ENCODE measurements around the gene SH2D6. TPM values are rescaled to one million over a fixed set of nuclear protein-coding genes. Genes with fewer than 3 reads are reported as not detected.
"Not testable (repeated sequence)": the region's sequence is repeated elsewhere in the genome, so short reads cannot be mapped to it uniquely, and the experiment has no call there.

SH2D6 gene
- total RNA-seq, 2 donors from 2014 or later, result 3.2 to 4.0 TPM

DNA sequence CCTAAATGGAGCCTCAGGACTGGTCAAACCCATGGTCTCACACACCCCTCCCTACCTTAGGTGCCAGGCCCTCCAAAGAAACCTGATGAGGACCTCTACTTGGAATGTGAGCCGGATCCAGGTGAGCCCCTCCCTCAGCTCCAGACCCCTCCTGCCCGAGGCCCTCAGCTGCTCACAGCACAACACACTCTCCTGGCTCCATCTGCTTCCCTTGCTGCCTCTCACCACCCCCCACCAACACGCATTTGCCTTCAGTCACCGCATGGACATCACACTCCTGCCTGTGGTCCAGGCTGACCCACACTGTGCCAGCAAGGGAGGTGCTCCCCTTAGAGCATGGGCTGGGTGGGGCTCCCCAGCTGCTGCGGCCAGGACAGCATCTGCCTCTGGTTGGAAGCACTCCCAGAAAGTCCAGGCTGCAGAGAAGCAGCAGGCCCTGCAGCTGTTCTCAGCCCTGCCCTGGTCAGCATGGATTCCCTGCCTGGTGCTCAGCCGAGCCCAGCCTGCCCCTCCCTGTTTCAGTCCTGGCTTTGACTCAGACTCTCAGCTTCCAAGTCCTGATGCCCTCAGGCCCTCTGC lies 15.1 kb downstream of the SH2D6 start:
- ATAC-seq (replicated peaks in 1 of 2) (no peak), DNase-seq (no peak)
- no peaks in the 10 kb centered on the region for H3K27me3 Mint-ChIP-seq (ENCODE audit: low read depth)
- H3K36me3 Mint-ChIP-seq (ENCODE audit: insufficient read depth in 2 of 2), result no peaks in the 10 kb centered on the region
- no peak overlapping the region for H3K4me3 Mint-ChIP-seq
- H3K27ac Mint-ChIP-seq, result no peak overlapping the region
- no peaks in the 10 kb centered on the region for H3K9me3 Mint-ChIP-seq
- H3K4me1 Mint-ChIP-seq (ENCODE audit: low read depth), result peaks cover 22% of the 10 kb centered on the region

DNA sequence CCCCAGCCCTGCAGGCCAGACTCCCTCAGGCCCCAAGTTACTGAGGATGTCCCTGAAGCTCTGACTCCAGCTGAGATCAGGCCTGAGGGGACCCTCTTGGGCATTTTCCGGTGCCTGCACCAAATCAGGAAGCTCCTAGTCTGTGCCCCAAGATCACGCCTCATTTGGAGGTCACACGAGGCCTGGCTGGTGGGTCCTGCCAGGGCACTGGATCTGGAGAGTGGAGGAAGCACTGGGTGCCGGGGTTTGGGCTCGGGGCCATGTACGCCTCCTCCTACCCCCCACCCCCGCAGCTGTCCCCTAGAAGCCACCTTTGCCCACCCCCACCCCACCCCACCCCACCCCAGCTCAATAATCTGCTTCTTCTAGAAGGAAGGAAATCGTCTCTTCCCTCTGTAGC lies 16.2 kb downstream of the SH2D6 start:
- no peak overlapping the region for H3K27ac Mint-ChIP-seq
- no peak overlapping the region for H3K4me3 Mint-ChIP-seq
- H3K36me3 Mint-ChIP-seq (ENCODE audit: insufficient read depth in 2 of 2), result no peaks in the 10 kb centered on the region

DNA sequence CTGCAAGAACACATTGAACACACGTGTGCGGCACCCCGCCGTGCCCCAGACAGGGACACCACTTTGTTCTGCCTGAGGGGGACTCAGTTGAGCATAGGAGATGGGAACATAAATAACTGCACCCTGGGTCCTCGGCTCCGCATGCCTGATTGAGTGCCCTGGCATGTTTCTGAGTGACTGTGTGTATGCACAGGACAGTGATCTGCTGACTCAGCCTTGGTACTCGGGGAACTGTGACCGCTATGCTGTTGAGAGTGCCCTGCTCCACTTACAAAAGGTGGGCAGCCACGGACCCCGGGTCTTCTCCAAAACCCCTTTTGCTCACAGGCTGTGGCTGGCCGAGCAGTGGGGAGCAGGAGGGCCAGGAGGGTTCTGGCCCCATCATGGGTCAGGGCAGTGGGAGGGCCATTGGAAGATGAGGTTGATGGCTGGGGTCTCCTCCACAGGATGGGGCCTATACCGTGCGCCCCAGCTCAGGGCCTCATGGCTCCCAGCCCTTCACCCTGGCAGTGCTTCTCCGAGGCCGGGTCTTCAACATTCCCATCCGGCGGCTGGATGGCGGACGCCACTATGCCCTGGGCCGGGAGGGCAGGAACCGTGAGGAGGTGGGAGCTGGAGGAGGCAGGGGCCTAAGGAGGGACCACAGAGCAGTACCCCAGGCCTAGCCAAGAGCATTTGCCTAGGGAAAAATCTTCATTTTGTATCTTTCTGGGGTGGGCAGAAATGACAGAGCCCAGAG lies 16.9 kb downstream of the SH2D6 start:
- Mint-ChIP-seq H3K4me3 (no peak overlapping the region), H3K36me3 (ENCODE audit: insufficient read depth in 2 of 2) (no peaks in the 10 kb centered on the region), H3K27me3 (ENCODE audit: low read depth) (no peaks in the 10 kb centered on the region), H3K27ac (no peak overlapping the region), H3K9me3 (no peaks in the 10 kb centered on the region), H3K4me1 (ENCODE audit: low read depth) (peaks cover 29% of the 10 kb centered on the region)
- no peak for DNase-seq
- ATAC-seq (replicated peaks in 1 of 2), result no peak

More for the DNA sequence above, 16.2 kb downstream of the SH2D6 start:
- Mint-ChIP-seq H3K27me3 (ENCODE audit: low read depth) (no peaks in the 10 kb centered on the region), H3K9me3 (no peaks in the 10 kb centered on the region), H3K4me1 (ENCODE audit: low read depth) (peaks cover 24% of the 10 kb centered on the region)
- ATAC-seq (replicated peaks in 1 of 2), result no peak
- no peak for DNase-seq

- DNase-seq (no peak), ATAC-seq (replicated peaks in 1 of 2) (no peak)
- peak overlapping the region in 1 of 2 donors; percentile 90 for H3K4me3 Mint-ChIP-seq
- H3K27me3 Mint-ChIP-seq (ENCODE audit: low read depth), result no peaks in the 10 kb centered on the region
- no peaks in the 10 kb centered on the region for H3K36me3 Mint-ChIP-seq (ENCODE audit: insufficient read depth in 2 of 2)
- H3K27ac Mint-ChIP-seq, result no peak overlapping the region
- no peaks in the 10 kb centered on the region for H3K9me3 Mint-ChIP-seq
- H3K4me1 Mint-ChIP-seq (ENCODE audit: low read depth), result peaks cover 33% of the 10 kb centered on the region
These were observed 17.7 kb downstream of the SH2D6 start for GRCh38 chr2:85435981-85436835.

DNA sequence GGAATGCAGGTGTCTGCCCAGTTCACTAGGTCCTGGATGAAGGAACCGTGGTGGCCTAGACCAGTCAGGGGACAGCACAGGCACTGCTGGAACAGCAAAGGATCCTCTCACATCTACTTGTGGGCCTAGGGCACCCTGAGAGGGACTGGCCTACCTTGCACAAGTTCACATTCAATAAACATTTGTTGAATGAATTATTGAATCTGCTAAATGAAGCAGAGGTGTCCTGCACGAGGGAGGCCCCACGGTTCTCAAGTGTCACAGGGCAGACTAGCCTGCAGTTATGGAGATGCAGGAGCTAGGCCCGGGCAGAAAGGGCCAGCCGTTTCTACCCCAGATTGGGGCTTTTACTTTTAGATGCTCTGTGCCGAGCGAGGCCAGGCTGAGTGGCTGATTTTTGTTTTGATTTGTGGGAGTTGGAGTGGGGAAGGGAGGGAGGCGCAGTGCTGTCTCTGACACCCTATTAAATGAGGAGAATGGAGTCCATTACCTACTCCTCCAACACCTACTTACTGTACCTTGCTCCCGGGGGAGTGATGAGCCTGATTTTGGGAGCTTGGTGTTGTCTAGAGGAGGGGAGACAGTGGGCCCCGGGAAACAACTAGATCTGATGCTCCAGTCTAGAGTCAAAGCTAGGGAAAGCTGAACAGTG lies 18.4 kb downstream of the SH2D6 start:
- H3K27ac Mint-ChIP-seq, result peak overlapping the region; percentile 93
- DNase-seq (no peak), ATAC-seq (replicated peaks in 1 of 2) (no peak)
- H3K36me3 Mint-ChIP-seq (ENCODE audit: insufficient read depth in 2 of 2), result no peaks in the 10 kb centered on the region
- H3K4me3 Mint-ChIP-seq, result peak overlapping the region; percentile 77 to 90
- H3K9me3 Mint-ChIP-seq, result no peaks in the 10 kb centered on the region
- peaks cover 33% of the 10 kb centered on the region for H3K4me1 Mint-ChIP-seq (ENCODE audit: low read depth)
- no peaks in the 10 kb centered on the region for H3K27me3 Mint-ChIP-seq (ENCODE audit: low read depth)

- peak overlapping the region; percentile 77 to 90 for H3K4me3 Mint-ChIP-seq
- peak overlapping the region; percentile 93 for H3K27ac Mint-ChIP-seq
- ATAC-seq (replicated peaks in 1 of 2) (peak; percentile 85 to 86), DNase-seq (peak; percentile 87 to 89)
- H3K4me1 Mint-ChIP-seq (ENCODE audit: low read depth), result peaks cover 33% of the 10 kb centered on the region
- no peaks in the 10 kb centered on the region for H3K36me3 Mint-ChIP-seq (ENCODE audit: insufficient read depth in 2 of 2)
- no peaks in the 10 kb centered on the region for H3K27me3 Mint-ChIP-seq (ENCODE audit: low read depth)
- H3K9me3 Mint-ChIP-seq, result no peaks in the 10 kb centered on the region
These were observed 19.1 kb downstream of the SH2D6 start for GRCh38 chr2:85437488-85438200.

GRCh38 chr2:85438201-85439024 lies 19.9 kb downstream of the SH2D6 start:
- DNase-seq (no peak), ATAC-seq (replicated peaks in 1 of 2) (peak in 1 of 2 donors; percentile 2)
- H3K4me3 Mint-ChIP-seq, result peak overlapping the region; percentile 77 to 90
- no peaks in the 10 kb centered on the region for H3K9me3 Mint-ChIP-seq
- no peaks in the 10 kb centered on the region for H3K27me3 Mint-ChIP-seq (ENCODE audit: low read depth)
- H3K4me1 Mint-ChIP-seq (ENCODE audit: low read depth), result peaks cover 33% of the 10 kb centered on the region
- no peaks in the 10 kb centered on the region for H3K36me3 Mint-ChIP-seq (ENCODE audit: insufficient read depth in 2 of 2)
- H3K27ac Mint-ChIP-seq, result peak overlapping the region; percentile 96

DNA sequence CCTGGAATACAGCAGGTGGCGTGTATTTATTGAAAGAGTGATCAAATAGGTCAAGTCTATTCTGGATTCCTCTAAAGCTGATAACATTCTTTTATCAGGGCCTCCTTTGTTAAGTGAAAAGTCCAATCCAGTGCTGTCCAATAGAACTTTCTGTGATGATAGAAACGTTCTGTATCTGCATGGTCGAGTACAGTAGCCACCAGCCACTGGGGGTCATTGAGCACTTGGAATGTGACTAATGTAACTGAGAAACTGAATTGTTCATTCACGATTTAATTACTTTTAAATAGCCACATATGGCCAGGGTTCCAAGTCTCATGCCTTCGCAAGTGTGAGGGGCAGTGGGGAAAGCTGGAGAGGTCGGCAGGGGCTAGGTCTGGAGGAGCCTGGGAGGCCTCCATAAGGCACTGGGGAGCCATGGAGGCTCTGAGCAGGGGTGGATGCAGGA lies 20.5 kb downstream of the SH2D6 start:
- H3K4me1 Mint-ChIP-seq (ENCODE audit: low read depth), result peaks cover 33% of the 10 kb centered on the region
- no peaks in the 10 kb centered on the region for H3K9me3 Mint-ChIP-seq
- H3K36me3 Mint-ChIP-seq (ENCODE audit: insufficient read depth in 2 of 2), result no peaks in the 10 kb centered on the region
- peak overlapping the region; percentile 77 to 90 for H3K4me3 Mint-ChIP-seq
- ATAC-seq (replicated peaks in 1 of 2), result no peak
- peak overlapping the region; percentile 96 for H3K27ac Mint-ChIP-seq
- no peak for DNase-seq
- no peaks in the 10 kb centered on the region for H3K27me3 Mint-ChIP-seq (ENCODE audit: low read depth)

- not testable (repeated sequence) for ATAC-seq (replicated peaks in 1 of 2); H3K27me3 Mint-ChIP-seq (ENCODE audit: low read depth); H3K9me3 Mint-ChIP-seq; H3K36me3 Mint-ChIP-seq (ENCODE audit: insufficient read depth in 2 of 2); DNase-seq
- H3K4me1 Mint-ChIP-seq (ENCODE audit: low read depth), result peaks cover 33% of the 10 kb centered on the region
- peak overlapping the region; percentile 77 to 90 for H3K4me3 Mint-ChIP-seq
- peak overlapping the region; percentile 96 for H3K27ac Mint-ChIP-seq
These were observed 21.1 kb downstream of the SH2D6 start for GRCh38 chr2:85439569-85439968.

GRCh38 chr2:85439986-85440385 lies 21.5 kb downstream of the SH2D6 start:
- DNase-seq (peak; percentile 50 to 57), ATAC-seq (replicated peaks in 1 of 2) (peak; percentile 33 to 43)
- Mint-ChIP-seq H3K4me3 (peak overlapping the region; percentile 77 to 90), H3K27ac (peak overlapping the region; percentile 96), H3K4me1 (ENCODE audit: low read depth) (peaks cover 33% of the 10 kb centered on the region), H3K36me3 (ENCODE audit: insufficient read depth in 2 of 2) (no peaks in the 10 kb centered on the region), H3K9me3 (no peaks in the 10 kb centered on the region), H3K27me3 (ENCODE audit: low read depth) (no peaks in the 10 kb centered on the region)

GRCh38 chr2:85440729-85441128 lies 22.2 kb downstream of the SH2D6 start:
- Mint-ChIP-seq H3K4me1 (ENCODE audit: low read depth) (peaks cover 33% of the 10 kb centered on the region), H3K4me3 (no peak overlapping the region), H3K27me3 (ENCODE audit: low read depth) (no peaks in the 10 kb centered on the region), H3K36me3 (ENCODE audit: insufficient read depth in 2 of 2) (no peaks in the 10 kb centered on the region), H3K9me3 (no peaks in the 10 kb centered on the region), H3K27ac (no peak overlapping the region)
- ATAC-seq (replicated peaks in 1 of 2) (no peak), DNase-seq (no peak)

DNA sequence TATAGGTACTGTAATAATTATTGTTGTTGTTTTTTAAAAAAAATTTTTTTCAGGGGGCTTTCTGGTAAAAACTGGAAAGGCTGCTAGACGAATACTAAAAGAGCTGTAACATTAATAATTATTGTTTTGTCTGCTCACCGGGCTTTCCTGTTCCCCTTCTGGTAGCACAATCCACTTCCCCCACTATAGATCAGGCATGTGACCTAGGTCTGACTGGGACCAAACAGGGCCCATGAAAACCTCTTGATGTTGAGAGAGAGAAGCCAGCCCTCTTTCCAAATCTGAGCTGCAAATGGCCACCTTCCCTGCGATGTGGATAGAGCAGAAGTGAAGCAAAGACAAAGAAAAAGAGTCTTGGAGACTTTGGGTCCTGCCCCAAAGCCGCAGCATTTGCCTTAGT lies 23.4 kb downstream of the SH2D6 start:
- no peaks in the 10 kb centered on the region for H3K36me3 Mint-ChIP-seq (ENCODE audit: insufficient read depth in 2 of 2)
- no peak overlapping the region for H3K27ac Mint-ChIP-seq
- no peak overlapping the region for H3K4me3 Mint-ChIP-seq
- H3K9me3 Mint-ChIP-seq, result no peaks in the 10 kb centered on the region
- H3K27me3 Mint-ChIP-seq (ENCODE audit: low read depth), result no peaks in the 10 kb centered on the region
- peaks cover 30% of the 10 kb centered on the region for H3K4me1 Mint-ChIP-seq (ENCODE audit: low read depth)
- ATAC-seq (replicated peaks in 1 of 2) (no peak), DNase-seq (no peak)

All from activated T-cell treated with anti-CD3 and anti-CD28 coated beads, Interleukin-2, amount 50 U/mL, for 72 hours (primary cell).